Activated CD4-positive, alpha-beta memory T cell treated with anti-CD3 and anti-CD28 coated beads, Interleukin-2, amount 10 ng/mL, durations not matched to agents 7 days and 5 days (primary cell): ENCODE measurements around the gene SMC6. TPM values are rescaled to one million over a fixed set of nuclear protein-coding genes. Genes with fewer than 3 reads are reported as not detected.
A peak's percentile ranks its signal among the peaks of the same experiment; 100 is the strongest.

ENCODE experiments used
- CTCF ChIA-PET: fragments of 350-600 bp; sonication (Branson Sonifier 250); formaldehyde crosslinking; loops from one replicate; lab custom pipeline; 2021; ENCODE audit warnings: antibody characterized with exemption, inconsistent platforms; lab: Charles Lee
- POLR2A ChIA-PET: fragments of 350-600 bp; sonication (Branson Sonifier 250); formaldehyde crosslinking; loops from one replicate; lab custom pipeline; 2021; ENCODE audit warnings: antibody characterized with exemption; lab: Charles Lee
- DNase-seq: peaks from one replicate; pipeline ENCODE4 v3.0.0-alpha.2; 2020
- H3K27ac Mint-ChIP-seq: one replicate; pipeline ENCODE4 v1.8.0; 2021; ENCODE audit warnings: mild to moderate bottlenecking, mixed read lengths
- H3K27me3 Mint-ChIP-seq: one replicate; pipeline ENCODE4 v1.8.0; 2021; ENCODE audit warnings: mixed read lengths
- H3K36me3 Mint-ChIP-seq: one replicate; pipeline ENCODE4 v1.8.0; 2021; ENCODE audit warnings: low read depth, mixed read lengths
- H3K4me1 Mint-ChIP-seq: one replicate; pipeline ENCODE4 v1.8.0; 2021; ENCODE audit warnings: mixed read lengths
- H3K4me3 Mint-ChIP-seq: one replicate; pipeline ENCODE4 v1.8.0; 2021; ENCODE audit warnings: mild to moderate bottlenecking, mixed read lengths
- H3K9me3 Mint-ChIP-seq: one replicate; pipeline ENCODE4 v1.8.0; 2021; ENCODE audit warnings: mixed read lengths
- total RNA-seq, 2 experiments: library from RNA; stranded (reverse); gene quantifications; one replicate each; pipeline ENCODE4 v1.2.3, GENCODE V29; 2021

Gene SMC6
- total RNA-seq, 2 experiments from 2014 or later, result 36.0 to 36.5 TPM

DNA sequence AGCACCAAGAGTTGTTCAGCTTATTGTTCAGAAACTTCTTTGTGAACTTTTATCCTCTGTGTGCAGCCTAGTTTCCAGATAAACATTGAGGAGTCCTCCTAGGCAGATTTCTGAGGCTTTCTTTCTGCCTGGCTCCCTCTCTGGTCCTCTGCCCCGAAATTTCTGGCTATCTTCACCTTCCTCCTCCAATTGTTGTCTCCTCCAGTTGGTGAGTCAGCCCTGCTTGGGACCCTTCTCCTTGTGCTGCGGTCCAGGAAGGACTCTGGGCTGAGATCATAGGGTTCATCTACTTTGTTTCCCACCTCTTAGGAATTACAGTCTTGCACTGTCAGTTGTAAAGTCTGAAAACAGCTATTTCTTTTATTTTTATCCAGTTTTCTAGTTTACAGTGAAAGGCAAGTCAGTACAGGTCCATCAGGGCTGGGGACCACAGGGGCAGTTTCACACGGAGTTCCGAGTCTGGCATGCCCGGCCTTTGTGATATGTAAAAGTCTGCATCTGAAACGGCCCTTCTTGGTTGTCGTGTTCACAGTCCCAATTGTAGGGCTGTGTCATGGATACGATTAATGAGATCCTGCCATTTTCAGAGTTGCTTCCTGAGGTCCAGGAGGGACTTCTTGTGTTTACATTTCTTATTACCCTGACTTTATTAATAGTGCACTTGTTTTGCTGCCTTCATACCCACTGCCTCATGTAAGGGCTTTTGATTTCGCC lies 100.8 kb downstream of the SMC6 start:
- Mint-ChIP-seq H3K27ac (no peak overlapping the region), H3K27me3 (no peaks in the 10 kb centered on the region), H3K36me3 (no peaks in the 10 kb centered on the region), H3K9me3 (no peaks in the 10 kb centered on the region), H3K4me1 (peaks cover 1% of the 10 kb centered on the region), H3K4me3 (no peak overlapping the region)
- no peak for DNase-seq
- ChIA-PET POLR2A (no interaction called here), CTCF (interaction anchor here (0.7 kb wide), 1 partner anchor 18 kb away, joined by 3 read pairs; no protein-coding TSS in a partner anchor)

- Mint-ChIP-seq H3K4me1 (peaks cover 4% of the 10 kb centered on the region), H3K36me3 (no peaks in the 10 kb centered on the region), H3K4me3 (no peak overlapping the region), H3K27me3 (no peaks in the 10 kb centered on the region), H3K9me3 (no peaks in the 10 kb centered on the region), H3K27ac (no peak overlapping the region)
- CTCF ChIA-PET, result no interaction called here
- POLR2A ChIA-PET, result no interaction called here
- DNase-seq, result no peak
Measured at GRCh38 chr2:17649026-17649425, 104.6 kb downstream of the SMC6 start.

DNA sequence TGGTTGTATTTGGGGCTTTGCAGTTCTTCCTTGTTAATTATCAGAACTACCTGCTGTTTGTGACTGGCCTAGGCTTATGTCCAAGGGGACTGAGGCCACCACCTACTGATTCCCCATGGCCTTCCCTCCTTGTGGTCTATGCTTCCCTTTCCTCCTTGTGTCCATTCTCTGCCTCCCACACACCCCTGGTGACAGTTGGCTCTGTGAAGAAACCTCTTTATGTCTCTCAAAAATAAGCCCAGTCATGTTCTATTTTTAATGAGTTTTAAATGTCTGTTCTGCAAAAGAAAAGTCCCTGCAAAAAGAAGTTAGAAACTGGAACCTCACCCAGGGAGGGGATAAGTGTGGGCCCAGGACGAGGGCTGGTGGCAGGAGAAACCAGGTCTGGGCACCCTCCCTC lies 105.0 kb downstream of the SMC6 start:
- DNase-seq, result no peak

DNA sequence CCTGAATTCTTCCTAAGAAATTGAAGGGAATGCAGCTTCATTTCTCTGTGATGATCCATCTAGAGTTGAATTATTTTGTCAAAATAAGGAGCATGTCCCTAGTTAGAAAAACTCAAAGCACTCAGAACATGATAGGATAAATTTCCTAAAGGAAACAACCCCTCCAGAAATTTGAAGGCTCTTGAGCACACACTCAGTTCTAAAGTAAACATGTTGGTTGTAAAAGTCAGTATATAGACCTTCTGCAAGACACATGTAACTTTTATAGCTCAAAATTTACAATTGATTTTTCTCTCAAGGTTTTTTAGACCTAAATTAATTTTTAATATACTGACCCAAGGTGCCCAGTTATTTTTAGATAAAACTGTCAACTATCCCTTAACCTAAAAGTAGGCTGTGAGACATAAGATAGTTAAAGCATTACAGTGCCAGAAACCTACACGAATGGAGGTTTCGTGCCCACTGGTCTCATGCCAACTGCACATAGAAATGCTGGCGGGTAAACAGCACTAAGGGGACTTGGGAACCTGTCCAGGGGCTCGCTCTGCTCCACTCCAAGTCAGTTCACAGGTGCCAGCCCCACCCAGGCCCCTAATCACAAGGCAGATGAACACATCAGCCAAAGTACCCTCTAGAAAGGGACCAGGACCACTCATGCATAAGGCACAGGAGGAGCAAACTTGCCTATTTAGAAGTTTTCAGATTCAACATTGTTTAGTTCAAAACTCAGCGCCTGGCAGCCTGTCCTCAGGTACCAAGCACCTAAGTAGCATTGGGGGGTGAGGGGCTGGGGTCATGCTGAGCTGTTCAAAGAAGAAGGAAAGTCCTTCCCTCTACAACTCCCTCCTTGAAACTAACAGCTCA lies 106.5 kb downstream of the SMC6 start:
- Mint-ChIP-seq H3K27ac (no peak overlapping the region), H3K4me1 (peaks cover 8% of the 10 kb centered on the region)

More for the DNA sequence above, 105.0 kb downstream of the SMC6 start:
- ChIA-PET CTCF (interaction anchor here (6.1 kb wide), 1 partner anchor 22 kb away, joined by 106 read pairs; no protein-coding TSS in a partner anchor), POLR2A (no interaction called here)
- H3K27ac Mint-ChIP-seq, result no peak overlapping the region
- H3K9me3 Mint-ChIP-seq, result no peaks in the 10 kb centered on the region
- no peaks in the 10 kb centered on the region for H3K27me3 Mint-ChIP-seq
- H3K4me3 Mint-ChIP-seq, result no peak overlapping the region
- peaks cover 4% of the 10 kb centered on the region for H3K4me1 Mint-ChIP-seq
- no peaks in the 10 kb centered on the region for H3K36me3 Mint-ChIP-seq

DNA sequence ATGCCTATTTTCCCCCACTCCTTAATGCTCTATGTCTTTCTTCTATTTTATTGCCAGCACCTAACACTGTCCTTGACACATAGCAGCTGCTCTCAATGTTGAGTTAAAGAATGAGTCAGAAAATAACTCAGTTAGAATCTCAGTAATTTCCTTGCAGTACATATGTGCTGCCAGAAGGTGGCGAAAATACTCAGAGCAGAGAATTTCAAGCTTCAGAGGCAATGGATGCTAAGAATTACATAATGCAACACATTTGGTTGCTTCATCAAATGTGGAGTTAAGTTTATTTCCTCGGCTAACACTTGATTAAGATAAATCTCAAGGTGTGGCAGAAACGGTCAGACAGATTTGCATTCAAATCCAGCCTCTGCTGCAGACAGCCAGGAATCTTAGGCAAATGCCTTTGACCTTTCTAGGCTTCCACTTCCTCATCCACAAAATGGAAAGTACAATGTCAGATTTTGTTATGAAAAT lies 107.5 kb downstream of the SMC6 start:
- Mint-ChIP-seq H3K36me3 (no peaks in the 10 kb centered on the region), H3K4me3 (no peak overlapping the region), H3K27me3 (no peaks in the 10 kb centered on the region), H3K4me1 (peaks cover 8% of the 10 kb centered on the region), H3K27ac (no peak overlapping the region), H3K9me3 (no peaks in the 10 kb centered on the region)
- ChIA-PET CTCF (interaction anchor here (0.8 to 6.1 kb wide), 15 partner anchors 9 to 186 kb away, joined by 3 to 106 read pairs (median 4); no protein-coding TSS in a partner anchor), POLR2A (interaction anchor here (1.0 kb wide), 2 partner anchors 15 to 25 kb away, joined by 3 to 4 read pairs; no protein-coding TSS in a partner anchor)
- peak; percentile 42 for DNase-seq

More for the DNA sequence above, 106.5 kb downstream of the SMC6 start:
- H3K4me3 Mint-ChIP-seq, result no peak overlapping the region
- ChIA-PET POLR2A (no interaction called here), CTCF (interaction anchor here (0.8 to 6.1 kb wide), 6 partner anchors 8 to 24 kb away, joined by 3 to 106 read pairs (median 12); no protein-coding TSS in a partner anchor)
- H3K36me3 Mint-ChIP-seq, result no peaks in the 10 kb centered on the region
- no peak for DNase-seq
- H3K27me3 Mint-ChIP-seq, result no peaks in the 10 kb centered on the region
- no peaks in the 10 kb centered on the region for H3K9me3 Mint-ChIP-seq

DNA sequence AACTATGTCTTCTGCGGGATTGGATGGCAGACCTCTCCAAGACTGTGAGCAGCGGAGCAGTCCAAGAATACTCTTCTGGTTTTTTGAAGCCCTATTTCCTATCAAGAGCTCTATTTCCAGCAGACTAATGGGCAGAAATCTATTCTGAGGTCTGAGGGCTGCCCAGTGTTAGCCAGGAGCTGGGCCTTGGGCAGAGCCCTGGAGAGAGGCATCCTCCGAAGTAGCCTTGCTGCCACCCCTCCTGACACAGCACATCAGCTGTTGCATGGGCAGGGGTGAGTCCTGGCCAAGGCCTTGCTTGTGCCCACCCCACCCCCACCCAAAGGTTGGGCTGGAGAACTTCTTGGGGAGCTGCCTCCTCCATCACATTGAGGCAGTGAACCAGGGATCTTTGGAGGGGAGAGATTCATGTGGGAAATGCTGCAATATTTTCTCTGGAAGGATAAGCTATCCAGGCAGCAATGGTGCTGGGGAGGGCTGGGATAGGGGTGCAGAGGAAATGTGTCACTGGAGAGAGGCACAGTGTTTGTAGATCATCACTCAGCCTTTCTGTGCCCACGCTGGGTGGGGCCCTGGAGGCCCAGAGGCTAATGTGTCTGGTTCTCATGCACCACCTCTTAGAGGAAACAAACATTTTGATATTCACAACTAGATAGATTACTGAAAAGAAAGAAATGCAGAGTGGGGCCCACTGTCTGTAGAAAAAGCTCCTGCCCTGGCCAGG lies 108.5 kb downstream of the SMC6 start:
- CTCF ChIA-PET, result interaction anchor here (0.6 to 6.1 kb wide), 13 partner anchors 9 to 187 kb away, joined by 3 to 106 read pairs (median 5); no protein-coding TSS in a partner anchor
- Mint-ChIP-seq H3K4me3 (no peak overlapping the region), H3K27me3 (no peaks in the 10 kb centered on the region), H3K36me3 (no peaks in the 10 kb centered on the region), H3K9me3 (no peaks in the 10 kb centered on the region), H3K4me1 (peaks cover 8% of the 10 kb centered on the region), H3K27ac (no peak overlapping the region)
- POLR2A ChIA-PET, result no interaction called here
- DNase-seq, result no peak

DNA sequence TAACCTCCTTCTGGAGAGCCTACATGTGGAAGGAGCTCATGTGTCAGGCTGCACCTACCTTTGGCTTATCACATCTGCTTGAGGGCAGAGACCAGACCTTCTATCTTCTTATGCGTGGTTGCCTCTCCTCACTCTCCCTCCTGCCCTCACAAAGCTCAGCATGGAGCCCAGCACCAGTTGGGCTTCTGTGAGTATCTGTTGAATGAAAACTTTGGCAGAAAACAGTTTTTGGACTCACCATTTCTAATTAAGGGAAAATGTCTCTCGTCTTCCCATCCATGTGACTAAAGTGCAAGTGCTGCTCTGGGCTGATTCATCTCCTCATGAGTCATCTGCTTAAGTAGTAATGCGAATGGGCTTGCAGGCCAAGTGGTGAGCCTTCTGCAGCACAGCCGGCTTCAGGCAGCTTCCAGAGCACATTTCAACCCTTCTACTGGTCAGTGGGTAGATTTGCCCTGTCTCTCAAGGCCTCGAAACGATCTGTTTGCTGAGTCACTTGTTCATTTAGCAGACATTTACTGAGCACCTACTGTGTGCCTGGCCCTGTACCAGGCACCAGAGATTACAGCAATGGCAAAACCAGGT lies 110.5 kb downstream of the SMC6 start:
- Mint-ChIP-seq H3K36me3 (no peaks in the 10 kb centered on the region), H3K4me3 (no peak overlapping the region), H3K9me3 (no peaks in the 10 kb centered on the region), H3K4me1 (peaks cover 8% of the 10 kb centered on the region), H3K27ac (no peak overlapping the region), H3K27me3 (no peaks in the 10 kb centered on the region)
- ChIA-PET POLR2A (no interaction called here), CTCF (interaction anchor here (6.1 kb wide), 1 partner anchor 27 kb away, joined by 106 read pairs; no protein-coding TSS in a partner anchor)
- DNase-seq, result no peak

GRCh38 chr2:17640406-17640805 lies 113.2 kb downstream of the SMC6 start:
- no peak overlapping the region for H3K27ac Mint-ChIP-seq
- no peak for DNase-seq
- H3K36me3 Mint-ChIP-seq, result no peaks in the 10 kb centered on the region
- CTCF ChIA-PET, result interaction anchor here (2.2 kb wide), 1 partner anchor 31 kb away, joined by 6 read pairs; no protein-coding TSS in a partner anchor
- H3K27me3 Mint-ChIP-seq, result no peaks in the 10 kb centered on the region
- H3K4me1 Mint-ChIP-seq, result peaks cover 6% of the 10 kb centered on the region
- no peak overlapping the region for H3K4me3 Mint-ChIP-seq
- POLR2A ChIA-PET, result no interaction called here
- no peaks in the 10 kb centered on the region for H3K9me3 Mint-ChIP-seq

DNA sequence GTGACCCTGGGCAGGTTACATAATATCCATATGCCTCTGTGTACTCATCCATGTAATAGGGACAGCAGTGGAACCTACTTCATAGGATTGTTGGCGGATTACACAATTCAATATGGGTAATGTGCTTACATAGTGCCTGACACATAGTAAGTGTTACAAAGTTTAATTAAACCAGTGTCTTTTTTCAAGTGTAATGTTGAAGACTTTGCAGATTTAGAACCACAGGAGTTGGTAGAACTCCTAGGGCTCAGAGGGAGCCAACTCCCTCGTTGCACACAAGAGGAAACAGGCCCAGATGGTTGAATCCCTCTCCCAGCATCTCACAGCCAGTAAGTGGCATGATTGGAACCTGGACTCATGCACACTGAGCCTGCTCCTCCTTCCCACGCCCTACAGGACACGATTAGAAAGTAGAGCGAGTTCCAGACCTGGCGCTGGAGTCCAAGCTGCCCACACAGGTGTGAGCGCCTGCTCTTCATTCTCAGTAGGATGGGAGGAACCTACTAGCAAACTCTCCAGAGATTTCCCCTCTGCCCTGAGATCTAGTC lies 115.3 kb downstream of the SMC6 start:
- no peaks in the 10 kb centered on the region for H3K27me3 Mint-ChIP-seq
- CTCF ChIA-PET, result no interaction called here

GRCh38 chr2:17637131-17637906 lies 116.3 kb downstream of the SMC6 start:
- DNase-seq, result no peak
- Mint-ChIP-seq H3K27me3 (no peaks in the 10 kb centered on the region), H3K27ac (no peak overlapping the region), H3K4me3 (no peak overlapping the region), H3K9me3 (no peaks in the 10 kb centered on the region), H3K36me3 (no peaks in the 10 kb centered on the region), H3K4me1 (no peaks in the 10 kb centered on the region)
- POLR2A ChIA-PET, result no interaction called here
- CTCF ChIA-PET, result no interaction called here

More for the DNA sequence above, 115.3 kb downstream of the SMC6 start:
- Mint-ChIP-seq H3K27ac (no peak overlapping the region), H3K9me3 (no peaks in the 10 kb centered on the region), H3K36me3 (no peaks in the 10 kb centered on the region), H3K4me3 (no peak overlapping the region), H3K4me1 (peaks cover 3% of the 10 kb centered on the region)
- no peak for DNase-seq
- POLR2A ChIA-PET, result no interaction called here

GRCh38 chr2:17636257-17636656 lies 117.4 kb downstream of the SMC6 start:
- Mint-ChIP-seq H3K27me3 (no peaks in the 10 kb centered on the region), H3K36me3 (no peaks in the 10 kb centered on the region), H3K27ac (no peak overlapping the region), H3K4me1 (no peaks in the 10 kb centered on the region), H3K4me3 (no peak overlapping the region), H3K9me3 (no peaks in the 10 kb centered on the region)
- CTCF ChIA-PET, result interaction anchor here (2.0 kb wide), 1 partner anchor 10 kb away, joined by 6 read pairs; no protein-coding TSS in a partner anchor
- DNase-seq, result no peak
- POLR2A ChIA-PET, result no interaction called here
